ENCODE measurements around the gene UNC79.

The UNC79 gene

GRCh38 chr14:93708800-93709199 is 278.1 kb downstream of the UNC79 start:
- DNase-seq (ENCODE audit: low read depth), result no peak

DNA sequence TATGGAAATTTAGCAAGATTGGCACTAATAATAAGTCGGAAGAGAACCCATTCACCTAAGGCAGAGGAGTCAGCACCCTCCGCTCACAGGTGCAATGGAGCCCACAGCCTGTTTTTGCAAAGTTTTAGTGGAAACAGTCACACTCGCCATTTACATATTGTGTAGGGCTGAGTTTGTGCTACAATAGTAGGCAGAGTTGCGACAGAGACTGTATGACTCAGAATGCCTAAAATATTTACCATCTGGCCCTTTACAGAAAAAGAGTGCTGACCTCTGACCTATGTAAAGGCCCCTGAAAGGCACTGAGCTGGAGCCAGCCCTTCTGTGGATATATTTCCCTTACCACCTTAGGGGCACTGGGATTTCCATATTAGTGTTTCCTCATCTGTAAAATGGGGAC is 278.5 kb downstream of the UNC79 start:
- DNase-seq (ENCODE audit: low read depth), result no peak

- DNase-seq (ENCODE audit: low read depth), result no peak
Measured at GRCh38 chr14:93712079-93712837, 281.5 kb downstream of the UNC79 start.

DNA sequence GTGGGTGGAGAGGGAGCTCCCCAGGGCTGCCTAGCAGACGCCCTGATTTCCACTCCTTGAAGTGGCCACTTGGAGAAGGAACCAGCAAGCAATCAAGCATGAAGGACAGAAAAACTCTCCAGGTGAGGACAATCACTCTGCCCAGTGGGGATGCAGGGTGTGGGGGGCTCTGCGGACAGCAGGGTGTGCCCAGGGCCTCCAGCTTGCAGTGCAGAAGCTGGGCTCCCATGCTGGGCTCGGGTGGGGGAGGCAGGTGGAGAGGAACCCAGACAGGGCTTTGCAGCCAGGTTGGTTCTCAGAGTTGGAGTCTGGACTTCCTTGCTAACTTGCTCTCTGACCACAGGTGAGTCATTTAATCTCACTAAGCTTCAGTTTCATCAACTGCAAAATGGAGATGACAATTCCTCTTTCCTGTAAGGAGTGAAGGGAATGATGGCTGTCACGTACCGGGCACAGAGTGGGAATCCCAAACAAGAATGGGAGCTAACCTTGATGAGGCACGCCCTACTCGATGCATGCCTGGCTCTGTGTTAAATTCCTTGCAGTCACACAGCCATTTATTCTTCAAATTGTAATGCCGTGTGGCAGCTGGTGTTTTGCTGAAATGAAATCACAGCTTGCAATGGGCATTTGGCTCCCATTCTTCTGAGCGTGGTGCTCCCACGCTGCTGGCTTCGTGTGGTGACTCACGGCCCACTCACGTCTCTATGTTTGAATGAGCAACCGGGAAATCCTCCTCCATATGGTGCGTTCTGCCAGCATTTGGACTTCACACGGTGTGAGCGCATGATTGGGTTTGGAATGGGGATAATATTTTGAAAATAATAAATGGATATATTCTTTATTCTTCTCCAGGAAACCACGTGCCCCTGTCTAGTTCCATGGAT is 282.3 kb downstream of the UNC79 start:
- DNase-seq (ENCODE audit: low read depth), result no peak

- no peak for DNase-seq (ENCODE audit: low read depth)
Measured at GRCh38 chr14:93713726-93714405, 283.1 kb downstream of the UNC79 start.

DNA sequence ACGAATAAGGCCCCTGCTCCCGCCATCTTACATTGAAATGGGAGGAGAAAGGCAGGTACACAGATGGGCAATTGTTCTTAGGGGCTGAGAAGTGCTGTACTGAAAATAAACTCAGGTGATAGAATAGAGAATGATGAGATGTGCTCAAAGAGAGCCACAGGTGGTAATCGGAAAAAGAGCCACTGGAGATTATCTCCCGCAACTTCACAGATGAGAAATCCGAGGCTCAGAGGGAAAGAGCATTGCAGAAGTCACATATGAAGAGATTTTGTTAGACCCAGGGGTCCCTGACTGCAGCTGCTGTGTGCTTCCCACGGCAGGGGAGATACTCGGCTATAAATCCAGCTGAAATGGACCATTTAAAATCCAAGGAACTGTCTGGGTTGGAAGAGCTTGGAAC is 283.9 kb downstream of the UNC79 start:
- no peak for DNase-seq (ENCODE audit: low read depth)

DNA sequence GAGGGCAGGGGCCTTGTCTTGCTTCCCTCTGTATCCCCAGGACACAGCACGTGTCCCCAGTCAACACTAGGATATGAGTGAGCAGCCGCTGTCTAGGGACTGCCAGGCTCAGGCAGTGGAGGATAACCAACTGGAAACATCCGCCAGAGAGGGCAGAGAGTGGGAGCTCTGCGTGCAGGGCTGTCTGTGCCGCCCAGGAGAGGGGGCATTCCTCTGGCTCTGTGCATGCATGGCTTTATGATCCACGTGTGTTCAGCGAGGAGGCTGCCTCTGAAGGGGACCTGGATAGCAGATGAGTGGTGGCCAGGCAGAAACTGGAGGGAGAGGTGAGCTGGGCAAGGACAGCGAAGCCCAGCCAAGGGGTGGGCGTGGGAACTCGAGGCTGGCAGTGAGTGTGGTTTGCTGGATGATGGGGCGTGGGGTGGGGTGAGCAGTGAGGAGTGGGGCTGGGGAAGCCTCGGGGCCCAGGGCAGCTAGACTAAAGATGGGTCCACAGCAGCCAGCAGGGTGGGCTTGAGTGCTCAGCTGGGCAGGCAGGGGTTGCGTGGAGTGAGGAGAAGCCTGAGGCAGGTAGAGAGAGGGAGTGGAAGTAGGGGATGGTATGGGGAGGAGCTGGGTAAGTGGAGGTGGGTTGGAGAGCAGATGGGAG is 284.7 kb downstream of the UNC79 start:
- DNase-seq (ENCODE audit: low read depth), result no peak

GRCh38 chr14:93716002-93716745 is 285.4 kb downstream of the UNC79 start:
- DNase-seq (ENCODE audit: low read depth), result no peak

DNA sequence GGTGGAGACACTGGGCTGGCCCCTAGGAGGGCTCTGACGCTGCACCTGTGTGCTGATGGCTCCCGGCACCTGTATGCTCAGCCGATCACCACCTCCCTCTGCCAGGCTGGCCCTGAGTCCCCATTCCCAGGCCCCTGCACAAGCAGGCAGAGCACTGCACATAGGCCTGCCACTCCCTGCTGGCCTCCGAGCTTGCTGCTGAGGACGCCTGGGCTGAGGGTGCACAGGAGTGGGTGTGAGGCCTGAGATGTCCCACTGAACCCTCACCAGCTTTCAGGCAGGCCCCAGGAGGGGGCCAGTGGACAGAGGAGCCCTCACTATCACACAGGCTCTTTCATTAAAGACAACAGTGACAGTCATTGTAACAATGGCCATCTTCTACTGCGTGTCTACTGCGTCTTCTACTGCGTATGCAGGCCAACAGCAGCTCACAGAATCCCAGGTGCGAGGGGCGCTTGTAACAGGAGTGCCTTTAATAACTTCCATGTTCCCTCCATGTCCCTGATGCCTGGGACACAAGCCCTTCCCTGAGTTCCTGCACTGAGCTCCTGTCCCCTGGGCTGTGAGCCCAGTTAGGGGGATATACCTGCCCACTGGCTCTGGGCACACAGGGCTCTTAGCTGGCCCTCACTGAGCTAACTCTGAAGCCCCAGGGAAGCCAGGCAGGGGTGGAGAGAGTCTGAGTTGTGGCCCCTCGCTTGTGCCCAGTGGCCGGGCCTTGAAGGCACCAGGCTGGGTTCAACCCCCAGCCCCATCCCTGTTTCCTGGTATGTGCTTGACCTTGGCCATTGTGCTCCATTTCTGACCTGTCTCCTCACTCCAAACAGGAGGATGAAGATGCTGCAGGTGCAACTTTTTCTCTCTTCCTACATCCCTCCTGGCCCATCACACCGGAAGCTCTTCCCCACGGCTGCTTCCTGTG is 286.3 kb downstream of the UNC79 start:
- no peak for DNase-seq (ENCODE audit: low read depth)

DNA sequence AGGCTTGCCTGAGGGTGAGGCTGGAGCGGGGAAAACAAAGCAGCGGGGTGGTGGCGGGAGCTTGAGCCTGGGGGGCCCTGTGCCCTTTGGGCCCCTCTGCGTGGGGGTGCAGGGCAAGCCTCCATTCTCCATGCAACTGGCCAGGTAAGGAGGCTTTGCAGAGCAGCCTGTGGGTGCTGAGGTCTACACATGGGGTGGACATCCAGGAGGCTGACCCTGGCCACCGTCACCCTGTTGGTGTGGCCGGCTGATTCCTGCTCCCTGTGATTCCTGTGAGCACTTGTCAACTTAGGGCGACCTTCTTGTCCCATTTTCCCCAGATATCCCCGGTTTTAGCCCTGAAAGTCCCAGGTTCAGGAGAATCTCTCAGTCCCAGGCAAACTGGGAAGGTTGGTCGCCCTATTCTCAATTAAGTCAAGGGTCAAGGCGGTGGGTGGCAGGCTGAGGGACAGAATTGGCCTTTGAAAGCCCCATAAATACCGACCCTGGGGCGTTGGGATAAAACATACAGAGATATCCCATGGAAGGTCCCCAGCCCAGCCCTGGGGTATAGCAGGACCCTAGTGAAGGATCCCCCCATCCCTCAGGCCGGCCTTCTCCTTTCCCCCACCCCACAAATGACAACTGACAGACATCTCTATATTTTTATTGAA is 287.1 kb downstream of the UNC79 start:
- no peak for DNase-seq (ENCODE audit: low read depth)

DNA sequence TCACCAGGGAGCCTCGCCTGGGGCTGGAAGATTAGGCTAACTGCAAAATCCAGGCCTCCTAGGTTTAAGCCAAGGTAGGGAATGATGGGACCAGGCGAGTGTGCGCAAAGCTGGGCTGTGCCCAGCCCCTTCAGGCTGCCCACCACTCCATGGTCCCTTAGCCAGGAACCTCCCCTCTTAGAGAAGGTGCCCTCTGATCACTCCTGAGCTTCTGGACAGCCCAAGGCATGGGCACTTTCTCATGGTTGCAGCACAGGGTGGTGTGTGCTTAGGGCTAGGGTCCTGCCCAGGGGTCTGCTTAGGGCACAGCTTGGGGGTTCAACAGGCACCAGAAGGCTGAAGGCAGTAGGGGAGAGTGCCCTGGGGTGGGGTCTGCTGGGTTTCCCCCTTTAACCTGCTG is 288.5 kb downstream of the UNC79 start:
- no peak for DNase-seq (ENCODE audit: low read depth)

DNA sequence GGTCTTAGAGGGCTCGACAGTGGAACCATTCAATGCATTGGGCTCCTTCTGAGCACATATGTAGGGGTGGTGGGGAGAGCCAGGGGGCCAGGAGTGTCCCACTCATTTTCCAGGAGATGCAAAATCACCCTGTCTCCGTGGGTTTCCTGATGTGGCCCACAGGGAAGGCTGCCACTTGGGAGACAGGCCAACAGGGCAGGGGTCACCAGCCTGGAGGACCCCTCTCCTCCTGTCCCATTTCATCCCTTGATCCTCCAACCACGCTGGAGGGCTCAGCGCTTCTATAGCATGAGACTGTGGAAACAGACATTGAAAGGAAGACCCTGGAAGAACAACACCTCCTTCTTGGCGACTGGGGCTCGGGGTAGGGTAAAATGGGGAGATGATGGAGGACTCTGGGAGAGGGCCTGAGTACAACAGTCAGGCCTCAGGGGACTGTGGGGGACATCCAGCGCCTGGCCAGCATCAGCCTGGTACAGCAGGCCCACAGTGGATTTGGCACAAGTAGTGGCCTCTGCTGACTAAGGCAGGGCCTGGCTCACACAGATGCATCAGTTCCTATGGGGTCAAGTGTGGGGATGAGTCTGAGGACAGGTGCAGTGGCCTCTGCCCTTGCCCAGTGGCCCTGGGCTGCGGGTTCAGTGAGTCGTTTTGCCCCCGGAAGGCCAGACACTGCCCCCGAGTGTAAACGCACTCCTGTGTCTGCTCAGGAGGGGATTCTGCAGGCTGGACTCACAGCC is 289.5 kb downstream of the UNC79 start:
- DNase-seq (ENCODE audit: low read depth), result no peak

DNA sequence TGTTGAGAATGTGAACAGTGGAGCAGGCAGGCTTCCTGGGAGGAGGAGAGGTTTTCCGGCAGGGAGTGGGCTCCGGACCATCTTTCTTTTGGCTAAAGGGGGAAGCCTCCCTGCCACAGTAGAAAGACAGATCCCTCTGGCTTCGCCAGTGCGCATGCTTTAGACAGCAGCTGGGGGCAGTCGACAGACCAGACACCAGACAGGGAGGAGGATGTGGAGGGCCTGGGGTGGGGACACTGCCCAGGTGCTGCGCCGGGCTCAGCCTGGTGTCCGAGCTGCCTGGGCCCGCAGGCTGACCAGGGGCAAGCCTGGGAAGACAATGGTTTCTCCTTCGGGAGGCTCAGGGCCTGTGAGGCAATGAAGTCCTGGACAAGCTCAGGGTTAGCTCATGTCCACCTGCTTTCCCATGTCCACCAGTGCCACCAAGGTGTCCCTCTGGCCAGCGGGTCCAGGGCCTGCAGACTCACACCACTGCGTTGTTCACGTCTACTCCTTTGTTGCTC is 290.3 kb downstream of the UNC79 start:
- no peak for DNase-seq (ENCODE audit: low read depth)

DNA sequence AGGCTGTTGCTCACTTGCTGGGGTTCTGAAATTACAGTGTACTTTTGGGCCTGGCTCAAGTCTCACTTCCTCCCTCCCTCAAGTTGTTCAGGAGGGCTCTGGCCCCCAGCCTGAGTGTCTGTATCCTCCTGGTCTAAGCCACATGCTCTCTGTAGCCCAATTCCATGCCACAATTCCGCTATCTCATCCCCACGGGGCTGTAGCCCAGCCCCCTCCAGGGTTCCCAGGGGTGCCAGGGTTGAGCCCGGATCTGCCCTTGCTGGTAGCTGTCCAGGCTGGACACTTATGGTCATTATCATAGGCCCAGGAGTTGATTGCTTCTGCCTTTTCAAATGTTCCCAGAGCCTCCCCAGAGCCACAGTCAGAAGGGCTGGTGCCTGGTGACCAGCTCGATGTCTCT is 292.3 kb downstream of the UNC79 start:
- no peak for DNase-seq (ENCODE audit: low read depth)

DNA sequence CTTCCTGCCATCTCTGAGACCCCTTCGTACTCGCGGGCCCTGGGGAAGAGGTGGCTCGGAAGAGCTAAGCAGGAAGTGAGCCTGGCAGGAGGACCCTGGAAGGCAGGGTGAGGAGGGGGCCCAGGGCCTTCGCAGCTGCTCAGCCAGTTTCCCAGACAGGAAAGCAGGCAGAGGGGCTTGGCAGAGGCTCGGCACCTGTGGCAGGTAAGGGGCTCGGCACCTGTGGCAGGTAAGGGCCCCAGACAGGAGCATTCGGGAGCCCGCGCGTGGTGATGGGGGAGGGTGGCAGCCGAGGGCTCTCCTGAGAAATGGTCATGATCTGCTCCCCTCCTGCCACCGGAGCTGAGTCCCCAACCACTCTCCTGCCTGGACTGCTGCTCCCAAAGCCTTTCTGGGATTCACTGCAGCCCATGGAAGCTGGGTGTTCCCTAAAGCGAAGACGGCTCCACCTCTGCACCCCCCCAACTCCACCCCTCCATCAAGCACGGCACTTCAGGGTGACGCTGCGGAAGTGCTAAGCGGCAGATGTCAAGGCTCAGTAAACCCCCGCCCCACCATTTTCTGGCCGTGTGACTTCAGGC is 294.4 kb downstream of the UNC79 start:
- DNase-seq (ENCODE audit: low read depth), result no peak

DNA sequence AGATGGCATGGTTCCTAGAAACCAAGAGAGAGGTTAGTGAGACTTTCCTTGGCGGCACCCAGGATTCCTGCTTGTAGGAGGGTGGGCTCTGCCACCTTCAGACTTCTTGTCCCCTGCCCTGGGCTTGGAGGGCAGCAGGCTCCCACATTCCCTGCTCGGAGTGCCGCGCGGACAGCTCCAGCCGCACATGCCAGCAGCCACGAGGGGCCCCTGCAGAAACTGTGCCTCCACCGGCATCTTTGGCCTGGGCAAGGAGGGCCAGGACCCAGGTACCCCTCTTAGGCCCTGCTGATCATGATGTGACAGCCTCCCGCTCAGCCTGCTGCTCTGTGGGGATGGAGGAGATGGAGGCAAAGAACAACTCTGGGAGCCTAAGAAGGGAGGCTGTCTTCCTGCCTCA is 295.3 kb downstream of the UNC79 start:
- no peak for DNase-seq (ENCODE audit: low read depth)

- DNase-seq (ENCODE audit: low read depth), result no peak
Measured at GRCh38 chr14:93727039-93727740, 296.5 kb downstream of the UNC79 start.

All from non-pigmented ciliary epithelial cell (primary cell).